ENCODE measurements around the gene MYO1H. TPM values are rescaled to one million over a fixed set of nuclear protein-coding genes. Genes with fewer than 3 reads are reported as not detected.

The MYO1H gene
- total RNA-seq, 4 donors from 2014 or later, result 0.38 TPM; not detected in 3

DNA sequence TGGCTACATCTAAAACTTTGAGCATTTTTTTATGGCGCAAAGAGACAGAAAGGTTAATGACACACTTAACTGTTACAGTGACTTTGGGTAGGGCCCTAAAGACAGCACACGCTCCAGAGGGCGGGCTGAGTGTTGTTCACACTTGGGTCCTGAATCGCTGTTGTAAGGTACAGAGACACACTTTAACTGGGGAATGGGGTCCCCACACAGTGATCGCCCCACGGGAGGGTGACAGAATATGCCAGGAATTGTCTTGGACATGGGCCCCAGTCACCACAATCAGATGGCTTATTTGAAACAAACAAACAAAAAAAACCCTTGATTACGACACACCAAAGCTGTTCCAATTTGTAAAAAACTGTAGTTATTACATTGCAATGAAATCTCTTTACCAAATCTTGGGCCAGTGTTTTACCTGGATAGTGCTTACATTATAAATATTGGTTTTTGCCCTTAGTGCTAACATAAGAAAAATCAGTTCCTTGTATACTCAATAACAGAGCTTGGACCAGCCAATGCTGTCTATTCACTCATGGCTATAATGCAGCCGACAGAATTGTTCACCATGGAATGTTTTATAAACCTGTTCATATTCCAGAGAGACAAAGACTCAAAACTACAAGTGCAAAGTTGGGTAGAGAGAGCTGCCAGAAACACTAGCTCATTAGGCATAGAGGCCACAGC is 101.1 kb downstream of the MYO1H start:
- no peaks in the 10 kb centered on the region for H3K9me3 ChIP-seq
- H3K27ac ChIP-seq, result no peak overlapping the region
- H3K27me3 ChIP-seq, result no peaks in the 10 kb centered on the region
- H3K4me3 ChIP-seq, result no peak overlapping the region
- WGBS, result 91% methylated on average over 8 of the region's 8 CpGs
- DNase-seq (ENCODE audit: low spot score in 2 of 2), result no peak
- TF ChIP-seq, protein P1, sequence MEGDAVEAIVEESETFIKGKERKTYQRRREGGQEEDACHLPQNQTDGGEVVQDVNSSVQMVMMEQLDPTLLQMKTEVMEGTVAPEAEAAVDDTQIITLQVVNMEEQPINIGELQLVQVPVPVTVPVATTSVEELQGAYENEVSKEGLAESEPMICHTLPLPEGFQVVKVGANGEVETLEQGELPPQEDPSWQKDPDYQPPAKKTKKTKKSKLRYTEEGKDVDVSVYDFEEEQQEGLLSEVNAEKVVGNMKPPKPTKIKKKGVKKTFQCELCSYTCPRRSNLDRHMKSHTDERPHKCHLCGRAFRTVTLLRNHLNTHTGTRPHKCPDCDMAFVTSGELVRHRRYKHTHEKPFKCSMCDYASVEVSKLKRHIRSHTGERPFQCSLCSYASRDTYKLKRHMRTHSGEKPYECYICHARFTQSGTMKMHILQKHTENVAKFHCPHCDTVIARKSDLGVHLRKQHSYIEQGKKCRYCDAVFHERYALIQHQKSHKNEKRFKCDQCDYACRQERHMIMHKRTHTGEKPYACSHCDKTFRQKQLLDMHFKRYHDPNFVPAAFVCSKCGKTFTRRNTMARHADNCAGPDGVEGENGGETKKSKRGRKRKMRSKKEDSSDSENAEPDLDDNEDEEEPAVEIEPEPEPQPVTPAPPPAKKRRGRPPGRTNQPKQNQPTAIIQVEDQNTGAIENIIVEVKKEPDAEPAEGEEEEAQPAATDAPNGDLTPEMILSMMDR (IDR thresholded peaks at IDR 0.05), result no peak
- H3K4me1 ChIP-seq, result peaks cover 8% of the 10 kb centered on the region
- peaks cover 73% of the 10 kb centered on the region for H3K36me3 ChIP-seq

DNA sequence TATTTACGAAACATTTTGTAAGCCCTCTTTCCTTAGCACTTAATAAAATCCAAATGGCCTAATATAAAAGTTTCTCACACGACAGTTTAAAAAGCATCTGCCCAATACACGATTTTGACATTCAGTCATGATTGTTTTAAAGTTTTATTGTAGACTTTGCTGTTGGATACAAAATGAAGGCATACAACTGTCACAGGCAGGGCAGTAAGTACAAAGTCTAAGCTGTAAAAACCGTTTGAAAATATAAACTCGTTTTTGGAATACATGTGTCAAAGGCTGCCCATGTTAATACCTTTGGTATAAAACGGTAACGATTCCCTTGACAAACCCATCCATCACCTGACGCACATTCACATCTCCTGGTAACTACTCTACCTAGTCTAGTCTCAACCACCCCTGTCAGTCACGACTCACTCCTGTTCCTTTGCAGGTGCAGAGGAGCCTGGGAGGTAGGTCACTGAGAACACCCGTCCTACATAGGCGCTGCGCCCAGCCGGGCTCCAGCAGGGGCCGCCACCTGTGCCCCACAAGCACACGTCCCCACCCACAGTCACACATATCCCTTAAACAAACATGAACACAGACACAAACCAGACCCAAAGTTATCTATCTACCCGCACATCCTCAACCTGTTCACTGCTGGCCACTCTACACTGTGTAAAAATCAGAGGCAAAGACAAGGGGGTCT is 102.3 kb downstream of the MYO1H start:
- H3K4me3 ChIP-seq, result no peak overlapping the region
- no peaks in the 10 kb centered on the region for H3K9me3 ChIP-seq
- no peak for DNase-seq (ENCODE audit: low spot score in 2 of 2)
- 86% methylated on average over 16 of the region's 16 CpGs for WGBS
- TF ChIP-seq POLR2A (IDR thresholded peaks at IDR 0.05) (no peak), EP300 (IDR thresholded peaks at IDR 0.05) (no peak), POLR2AphosphoS5 (IDR thresholded peaks at IDR 0.05) (no peak)
- TF ChIP-seq, protein P1 (IDR thresholded peaks at IDR 0.05), result no peak
- H3K27ac ChIP-seq, result no peak overlapping the region
- H3K36me3 ChIP-seq, result peaks cover 84% of the 10 kb centered on the region
- H3K4me1 ChIP-seq, result no peaks in the 10 kb centered on the region
- H3K27me3 ChIP-seq, result no peaks in the 10 kb centered on the region

DNA sequence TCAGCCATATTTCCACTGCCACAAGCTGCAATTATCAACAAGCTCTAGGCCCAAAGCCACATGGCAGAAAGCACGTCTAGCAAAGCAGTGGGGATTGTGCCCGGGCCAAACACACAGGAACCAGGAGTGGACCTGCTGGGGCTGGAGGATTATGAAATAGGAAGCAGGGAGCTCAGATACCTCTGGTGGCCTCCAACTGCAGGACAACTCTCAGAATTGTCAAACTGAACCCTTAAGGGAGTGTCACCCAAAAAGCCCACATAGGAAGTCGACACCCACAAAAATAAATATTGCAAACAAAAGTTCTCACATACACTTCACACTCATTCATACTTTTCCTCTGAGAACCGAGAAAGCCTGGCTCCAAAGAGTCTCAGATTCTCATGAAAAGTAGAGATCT is 103.3 kb downstream of the MYO1H start:
- Histone ChIP-seq H3K27me3 (no peaks in the 10 kb centered on the region), H3K4me1 (no peaks in the 10 kb centered on the region), H3K4me3 (no peak overlapping the region), H3K27ac (no peak overlapping the region), H3K9me3 (no peaks in the 10 kb centered on the region), H3K36me3 (peaks cover 88% of the 10 kb centered on the region)
- WGBS, result 76% methylated on average over 4 of the region's 4 CpGs
- DNase-seq (ENCODE audit: low spot score in 2 of 2), result no peak
- no peak for TF ChIP-seq EP300 (IDR thresholded peaks at IDR 0.05)
- TF ChIP-seq POLR2A (IDR thresholded peaks at IDR 0.05), result no peak
- TF ChIP-seq, protein P1 (IDR thresholded peaks at IDR 0.05), result no peak
- TF ChIP-seq POLR2AphosphoS5 (IDR thresholded peaks at IDR 0.05), result no peak

DNA sequence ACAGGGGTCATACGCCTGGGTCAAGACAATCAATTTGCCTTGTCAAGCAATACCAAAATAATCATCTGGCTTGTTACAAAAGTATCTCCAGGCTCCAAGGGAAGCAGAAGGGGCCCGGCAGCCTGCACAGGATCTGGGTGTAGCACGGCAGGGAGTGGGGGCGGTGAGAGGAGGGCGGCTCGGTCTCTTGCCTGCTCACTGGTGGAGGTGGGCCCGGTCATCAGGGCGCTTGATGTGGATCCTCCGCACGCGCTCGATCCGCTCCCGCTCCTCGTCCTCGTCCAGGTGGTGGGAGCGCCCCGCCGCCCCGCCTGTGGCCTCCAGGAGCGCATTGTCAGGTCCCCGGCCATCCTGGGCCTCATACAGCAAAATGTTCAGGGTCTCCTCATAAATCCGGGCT is 103.7 kb downstream of the MYO1H start:
- no peaks in the 10 kb centered on the region for H3K9me3 ChIP-seq
- no peaks in the 10 kb centered on the region for H3K27me3 ChIP-seq
- no peak for TF ChIP-seq POLR2A (IDR thresholded peaks at IDR 0.05)
- no peak for TF ChIP-seq POLR2AphosphoS5 (IDR thresholded peaks at IDR 0.05)
- TF ChIP-seq EP300 (IDR thresholded peaks at IDR 0.05), result no peak
- TF ChIP-seq, protein P1 (IDR thresholded peaks at IDR 0.05), result no peak
- H3K4me3 ChIP-seq, result no peak overlapping the region
- WGBS, result 85% methylated on average over 10 of the region's 23 CpGs
- no peak for DNase-seq (ENCODE audit: low spot score in 2 of 2)
- H3K27ac ChIP-seq, result no peak overlapping the region
- no peaks in the 10 kb centered on the region for H3K4me1 ChIP-seq
- H3K36me3 ChIP-seq, result peaks cover 88% of the 10 kb centered on the region

DNA sequence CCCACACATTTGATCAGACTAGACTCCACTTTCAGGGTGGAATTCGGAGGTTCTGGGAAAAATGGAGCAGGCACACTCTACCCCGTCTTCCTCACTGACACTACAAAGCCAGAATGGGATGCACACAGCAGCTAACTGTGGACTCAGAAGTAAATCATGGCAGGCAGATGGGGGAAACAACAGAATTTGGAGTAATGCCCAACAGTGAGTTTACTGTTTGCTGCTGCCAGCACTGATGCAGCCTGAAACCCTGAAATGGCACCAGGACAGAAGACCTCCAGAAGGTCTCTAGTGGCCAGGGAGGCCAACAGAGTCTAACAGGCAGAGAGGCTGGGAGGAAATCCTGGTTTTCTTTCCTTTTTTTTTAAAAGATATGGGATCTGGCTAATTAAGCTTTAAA is 104.8 kb downstream of the MYO1H start:
- no peaks in the 10 kb centered on the region for H3K9me3 ChIP-seq
- H3K4me3 ChIP-seq, result no peak overlapping the region
- H3K27me3 ChIP-seq, result no peaks in the 10 kb centered on the region
- no peak overlapping the region for H3K27ac ChIP-seq
- WGBS, result 81% methylated on average over 2 of the region's 2 CpGs
- no peaks in the 10 kb centered on the region for H3K4me1 ChIP-seq
- no peak for DNase-seq (ENCODE audit: low spot score in 2 of 2)
- H3K36me3 ChIP-seq, result peaks cover 88% of the 10 kb centered on the region
- TF ChIP-seq EP300 (IDR thresholded peaks at IDR 0.05) (no peak), POLR2A (IDR thresholded peaks at IDR 0.05) (no peak), POLR2AphosphoS5 (IDR thresholded peaks at IDR 0.05) (no peak)
- TF ChIP-seq, protein P1 (IDR thresholded peaks at IDR 0.05), result no peak
